Tongue (tissue), 2 donors: ENCODE results near the gene TMX1. TPM values are rescaled to one million over a fixed set of nuclear protein-coding genes. Genes with fewer than 3 reads are reported as not detected.
A peak's percentile ranks its signal among the peaks of the same experiment; 100 is the strongest.

Experiments
- DNase-seq: peaks from one replicate; pipeline ENCODE4 v3.0.0-alpha.2; 2015
- total RNA-seq: library from RNA; depleted of rRNA; stranded (reverse); fragments of >200 nt; gene quantifications from one replicate; pipeline ENCODE4 v1.2.3, GENCODE V29; 2014

TMX1 gene
- total RNA-seq, 1 donor from 2014 or later: 38.2 TPM

- DNase-seq: no peak
Measured at GRCh38 chr14:51242545-51243490, 2.8 kb downstream of the TMX1 start.

- no peak for DNase-seq
Measured at GRCh38 chr14:51244591-51244990, 4.5 kb downstream of the TMX1 start.

- DNase-seq: no peak
Measured at GRCh38 chr14:51246032-51246431, 6.0 kb downstream of the TMX1 start.

- DNase-seq: no peak
Measured at GRCh38 chr14:51248016-51248987, 8.3 kb downstream of the TMX1 start.

GRCh38 chr14:51251486-51251885 lies 11.4 kb downstream of the TMX1 start:
- no peak for DNase-seq

GRCh38 chr14:51253880-51254279 lies 13.8 kb downstream of the TMX1 start:
- no peak for DNase-seq

GRCh38 chr14:51258280-51258679 lies 18.2 kb downstream of the TMX1 start:
- no peak for DNase-seq

GRCh38 chr14:51258788-51259187 lies 18.7 kb downstream of the TMX1 start:
- DNase-seq: no peak

GRCh38 chr14:51260225-51260624 lies 20.2 kb downstream of the TMX1 start:
- no peak for DNase-seq

- no peak for DNase-seq
Measured at GRCh38 chr14:51261151-51261550, 21.1 kb downstream of the TMX1 start.

- no peak for DNase-seq
Measured at GRCh38 chr14:51262868-51263267, 22.8 kb downstream of the TMX1 start.

- DNase-seq: no peak
Measured at GRCh38 chr14:51269634-51270033, 29.6 kb downstream of the TMX1 start.

GRCh38 chr14:51276605-51277004 lies 36.6 kb downstream of the TMX1 start:
- no peak for DNase-seq

- DNase-seq: no peak
Measured at GRCh38 chr14:51277753-51278415, 37.8 kb downstream of the TMX1 start.

- DNase-seq: no peak
Measured at GRCh38 chr14:51282517-51282916, 42.5 kb downstream of the TMX1 start.

GRCh38 chr14:51283402-51284085 lies 43.5 kb downstream of the TMX1 start:
- DNase-seq: peak; percentile 94

GRCh38 chr14:51284241-51284640 lies 44.2 kb downstream of the TMX1 start:
- no peak for DNase-seq

- DNase-seq: no peak
Measured at GRCh38 chr14:51285120-51285519, 45.1 kb downstream of the TMX1 start.

GRCh38 chr14:51289169-51289568 lies 49.1 kb downstream of the TMX1 start:
- no peak for DNase-seq

GRCh38 chr14:51290132-51290531 lies 50.1 kb downstream of the TMX1 start:
- no peak for DNase-seq

- DNase-seq: no peak
Measured at GRCh38 chr14:51291016-51291415, 51.0 kb downstream of the TMX1 start.
